ENCODE data around the gene JUNB. TPM values are rescaled to one million over a fixed set of nuclear protein-coding genes. Genes with fewer than 3 reads are reported as not detected.

Gene JUNB
- total RNA-seq, 1 experiment from 2014 or later: 16.4 TPM

DNA sequence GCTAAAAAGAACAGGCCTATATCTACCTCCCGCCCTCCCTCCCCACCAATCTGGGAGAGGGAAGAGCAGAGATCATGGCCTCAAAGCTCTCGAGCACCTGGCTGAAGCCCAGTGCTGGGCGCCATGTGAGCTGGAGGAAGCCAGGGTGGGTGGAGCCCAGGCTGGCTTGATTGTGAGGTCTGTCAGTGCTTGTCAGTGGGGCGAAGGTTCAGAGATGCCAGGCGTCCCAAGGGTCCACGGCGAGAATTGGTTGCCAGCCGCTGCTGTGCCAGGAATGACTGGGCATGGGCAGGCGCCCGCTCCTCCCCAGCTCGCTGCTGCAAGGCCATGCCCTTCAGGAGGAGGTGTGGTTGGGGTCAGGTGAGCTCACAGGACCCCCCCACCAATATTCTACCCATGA is 28.2 kb upstream of the JUNB start:
- ChIA-PET CTCF (interaction anchor here (1.6 kb wide), 1 partner anchor 12 kb away, joined by 3 read pairs; no protein-coding TSS in a partner anchor), POLR2A (no interaction called here)
- intact Hi-C loops (cut with micrococcal nuclease; ENCODE audit: unreplicated experiment): loop anchor here (5.0 kb wide), 1 partner anchor 84 kb away; no protein-coding TSS in a partner anchor
- DNase-seq: no peak
- TSS peak; percentile 17 for BruUV-seq (replicated peaks)
- Histone ChIP-seq H3K27me3 (replicated peaks; ENCODE audit: control insufficient read depth, insufficient read depth, low read length) (no peaks in the 10 kb centered on the region), H3K9me3 (no peaks in the 10 kb centered on the region), H3K4me3 (ENCODE audit: low read depth, low read length) (no peak overlapping the region), H3K36me3 (ENCODE audit: control insufficient read depth, insufficient read depth, low read length) (peaks cover 2% of the 10 kb centered on the region), H3K4me1 (no peaks in the 10 kb centered on the region; the same call in 1 of the 2 replicates)
- Mint-ChIP-seq H3K36me3 (ENCODE audit: insufficient read depth, unreplicated experiment) (peaks cover 31% of the 10 kb centered on the region), H3K9me3 (ENCODE audit: unreplicated experiment) (no peaks in the 10 kb centered on the region), H3K27me3 (ENCODE audit: insufficient read depth, unreplicated experiment) (no peaks in the 10 kb centered on the region), H3K27ac (ENCODE audit: unreplicated experiment) (no peak overlapping the region), H3K4me1 (ENCODE audit: low read depth, unreplicated experiment) (no peaks in the 10 kb centered on the region), H3K4me3 (ENCODE audit: unreplicated experiment) (no peak overlapping the region)
- TF ChIP-seq CTCF (IDR thresholded peaks at IDR 0.05; ENCODE audit: insufficient read depth in 1 of 2, low read depth in 1 of 2, low read length in 1 of 2, severe bottlenecking in 1 of 2, unreplicated experiment in 1 of 2): no peak

DNA sequence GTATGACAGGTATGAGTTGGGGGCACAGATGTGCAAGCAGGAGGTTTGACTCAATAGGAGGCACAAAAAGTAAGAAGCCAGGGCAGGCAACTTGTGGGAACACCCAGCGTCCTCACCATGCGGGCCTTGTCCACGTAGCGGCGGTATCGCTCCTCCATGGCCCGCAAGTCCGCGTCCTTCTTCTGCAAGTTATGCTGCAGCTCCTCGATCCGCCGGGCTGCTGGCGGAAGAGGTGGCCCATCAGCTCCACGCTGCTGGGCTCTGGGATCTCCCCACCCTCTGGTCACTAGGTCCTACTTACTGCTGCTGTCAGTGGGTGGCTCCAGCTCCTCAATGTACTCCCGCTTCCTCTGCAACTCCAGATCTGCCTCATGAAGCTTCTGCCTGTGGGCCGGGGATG is 26.6 kb upstream of the JUNB start:
- intact Hi-C loops (cut with micrococcal nuclease; ENCODE audit: unreplicated experiment): loop anchor here (5.0 kb wide), 1 partner anchor 83 kb away; no protein-coding TSS in a partner anchor
- no peak overlapping the region for H3K4me3 Mint-ChIP-seq (ENCODE audit: unreplicated experiment)
- ChIA-PET CTCF (no interaction called here), POLR2A (no interaction called here)
- H3K4me1 Mint-ChIP-seq (ENCODE audit: low read depth, unreplicated experiment): no peaks in the 10 kb centered on the region
- no TSS peak for BruUV-seq (replicated peaks)
- no peaks in the 10 kb centered on the region for H3K9me3 ChIP-seq
- no peaks in the 10 kb centered on the region; the same call in 1 of the 2 replicates for H3K4me1 ChIP-seq
- no peak for DNase-seq
- no peaks in the 10 kb centered on the region for H3K9me3 Mint-ChIP-seq (ENCODE audit: unreplicated experiment)
- peak overlapping the region; percentile 57 for H3K27ac Mint-ChIP-seq (ENCODE audit: unreplicated experiment)
- no peak for TF ChIP-seq CTCF (IDR thresholded peaks at IDR 0.05; ENCODE audit: insufficient read depth in 1 of 2, low read depth in 1 of 2, low read length in 1 of 2, severe bottlenecking in 1 of 2, unreplicated experiment in 1 of 2)
- H3K36me3 ChIP-seq (ENCODE audit: control insufficient read depth, insufficient read depth, low read length): peaks cover 2% of the 10 kb centered on the region
- peaks cover 31% of the 10 kb centered on the region for H3K36me3 Mint-ChIP-seq (ENCODE audit: insufficient read depth, unreplicated experiment)
- H3K4me3 ChIP-seq (ENCODE audit: low read depth, low read length): no peak overlapping the region
- H3K27me3 Mint-ChIP-seq (ENCODE audit: insufficient read depth, unreplicated experiment): no peaks in the 10 kb centered on the region
- H3K27me3 ChIP-seq (replicated peaks; ENCODE audit: control insufficient read depth, insufficient read depth, low read length): no peaks in the 10 kb centered on the region

DNA sequence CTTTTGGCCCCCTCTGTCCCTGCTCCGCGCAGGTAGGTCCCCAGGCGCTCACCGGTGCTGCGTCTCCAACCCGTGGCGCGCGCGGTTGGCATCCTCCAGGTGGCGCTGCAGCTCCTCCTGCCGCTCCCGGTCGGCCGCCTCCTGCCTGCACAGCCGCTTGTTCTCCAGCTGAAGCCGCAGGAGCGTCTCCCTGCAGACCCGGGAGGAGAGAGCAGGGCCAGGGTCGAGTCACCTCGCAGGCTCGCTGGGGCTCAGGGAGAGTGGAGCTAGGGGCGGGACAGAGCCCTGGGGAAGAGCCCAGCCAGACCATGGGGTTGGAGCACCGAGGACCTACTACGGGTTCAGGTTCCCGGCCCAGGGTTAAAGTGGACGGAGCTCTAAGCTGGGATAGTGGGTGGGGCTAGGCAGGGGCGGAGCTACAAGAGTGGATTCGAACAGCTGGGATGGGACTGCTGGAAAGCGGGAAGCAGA is 25.2 kb upstream of the JUNB start:
- H3K4me1 Mint-ChIP-seq (ENCODE audit: low read depth, unreplicated experiment): no peaks in the 10 kb centered on the region
- POLR2A ChIA-PET: no interaction called here
- peaks cover 2% of the 10 kb centered on the region for H3K36me3 ChIP-seq (ENCODE audit: control insufficient read depth, insufficient read depth, low read length)
- H3K4me1 ChIP-seq: no peaks in the 10 kb centered on the region
- no peaks in the 10 kb centered on the region for H3K9me3 Mint-ChIP-seq (ENCODE audit: unreplicated experiment)
- no peaks in the 10 kb centered on the region for H3K27me3 ChIP-seq (replicated peaks; ENCODE audit: control insufficient read depth, insufficient read depth, low read length)
- H3K27ac Mint-ChIP-seq (ENCODE audit: unreplicated experiment): no peak overlapping the region
- peak in 1 of 2 experiments; percentile 9 for TF ChIP-seq CTCF (IDR thresholded peaks at IDR 0.05; ENCODE audit: insufficient read depth in 1 of 2, low read depth in 1 of 2, low read length in 1 of 2, severe bottlenecking in 1 of 2, unreplicated experiment in 1 of 2)
- H3K4me3 Mint-ChIP-seq (ENCODE audit: unreplicated experiment): no peak overlapping the region
- H3K36me3 Mint-ChIP-seq (ENCODE audit: insufficient read depth, unreplicated experiment): peaks cover 32% of the 10 kb centered on the region
- no peaks in the 10 kb centered on the region for H3K9me3 ChIP-seq
- DNase-seq: peak in 1 of 2 experiments; percentile 52
- H3K27me3 Mint-ChIP-seq (ENCODE audit: insufficient read depth, unreplicated experiment): no peaks in the 10 kb centered on the region
- CTCF ChIA-PET: interaction anchor here (0.8 to 1.0 kb wide), 2 partner anchors 30 to 107 kb away, joined by 3 read pairs; no protein-coding TSS in a partner anchor
- BruUV-seq (replicated peaks): no TSS peak
- intact Hi-C loops (cut with micrococcal nuclease; ENCODE audit: unreplicated experiment): no loop called here
- H3K4me3 ChIP-seq (ENCODE audit: low read depth, low read length): no peak overlapping the region
